GM19043 (cell line): ENCODE results near the gene HOXB2.
"Not testable (repeated sequence)": the region's sequence is repeated elsewhere in the genome, so short reads cannot be mapped to it uniquely, and the experiment has no call there.

Experiments
- ATAC-seq: cut with Tn5 transposase; IDR thresholded peaks from one replicate; pipeline ENCODE4 v1.9.1; 2021; ENCODE audit warnings: low read depth; ENCODE audit not compliant: unreplicated experiment

Gene HOXB2

GRCh38 chr17:48526608-48527546, 18.0 kb downstream of the HOXB2 start:
- ATAC-seq: no peak

DNA sequence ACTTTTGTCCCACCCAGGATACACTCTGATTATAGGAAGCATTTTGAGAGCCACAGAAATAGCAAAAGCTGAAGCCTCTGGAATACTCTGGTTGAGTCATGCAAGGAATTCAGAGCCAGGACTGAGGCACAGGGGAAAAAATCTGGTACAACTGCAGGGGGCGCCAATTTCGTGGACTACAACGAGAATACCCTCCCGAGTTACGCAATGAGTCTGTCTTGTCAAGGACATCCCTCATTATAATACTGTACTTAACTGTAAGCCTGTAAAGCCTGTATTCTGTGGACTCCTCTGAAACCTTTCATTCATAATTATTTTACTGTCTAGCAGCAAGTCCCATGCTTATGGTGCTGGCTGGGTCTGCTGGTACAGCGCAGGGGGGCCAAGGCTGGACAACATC, 21.9 kb downstream of the HOXB2 start:
- no peak for ATAC-seq

GRCh38 chr17:48522031-48522653, 22.8 kb downstream of the HOXB2 start:
- ATAC-seq: no peak

GRCh38 chr17:48520631-48521079, 24.3 kb downstream of the HOXB2 start:
- no peak for ATAC-seq

GRCh38 chr17:48519427-48519826, 25.5 kb downstream of the HOXB2 start:
- ATAC-seq: no peak

DNA sequence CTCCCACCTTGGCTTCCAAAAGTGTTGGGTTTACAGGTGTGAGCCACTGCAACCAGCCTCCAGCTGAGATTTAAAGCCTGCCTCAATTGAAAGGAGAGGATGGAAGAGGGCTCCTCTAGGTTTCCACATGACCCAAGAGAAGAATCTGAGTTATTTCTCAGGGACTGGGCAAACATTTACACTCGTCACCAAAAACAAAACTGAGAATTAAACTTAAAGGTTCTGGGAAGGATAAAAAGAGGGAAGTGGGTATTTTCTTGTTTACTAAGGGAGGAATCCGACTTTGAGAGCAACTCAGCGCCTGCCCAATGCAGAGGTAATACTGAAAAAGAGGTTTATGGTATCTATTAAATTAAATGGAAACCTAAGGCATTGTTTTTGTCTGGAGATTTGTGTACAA, 27.4 kb downstream of the HOXB2 start:
- no peak for ATAC-seq

DNA sequence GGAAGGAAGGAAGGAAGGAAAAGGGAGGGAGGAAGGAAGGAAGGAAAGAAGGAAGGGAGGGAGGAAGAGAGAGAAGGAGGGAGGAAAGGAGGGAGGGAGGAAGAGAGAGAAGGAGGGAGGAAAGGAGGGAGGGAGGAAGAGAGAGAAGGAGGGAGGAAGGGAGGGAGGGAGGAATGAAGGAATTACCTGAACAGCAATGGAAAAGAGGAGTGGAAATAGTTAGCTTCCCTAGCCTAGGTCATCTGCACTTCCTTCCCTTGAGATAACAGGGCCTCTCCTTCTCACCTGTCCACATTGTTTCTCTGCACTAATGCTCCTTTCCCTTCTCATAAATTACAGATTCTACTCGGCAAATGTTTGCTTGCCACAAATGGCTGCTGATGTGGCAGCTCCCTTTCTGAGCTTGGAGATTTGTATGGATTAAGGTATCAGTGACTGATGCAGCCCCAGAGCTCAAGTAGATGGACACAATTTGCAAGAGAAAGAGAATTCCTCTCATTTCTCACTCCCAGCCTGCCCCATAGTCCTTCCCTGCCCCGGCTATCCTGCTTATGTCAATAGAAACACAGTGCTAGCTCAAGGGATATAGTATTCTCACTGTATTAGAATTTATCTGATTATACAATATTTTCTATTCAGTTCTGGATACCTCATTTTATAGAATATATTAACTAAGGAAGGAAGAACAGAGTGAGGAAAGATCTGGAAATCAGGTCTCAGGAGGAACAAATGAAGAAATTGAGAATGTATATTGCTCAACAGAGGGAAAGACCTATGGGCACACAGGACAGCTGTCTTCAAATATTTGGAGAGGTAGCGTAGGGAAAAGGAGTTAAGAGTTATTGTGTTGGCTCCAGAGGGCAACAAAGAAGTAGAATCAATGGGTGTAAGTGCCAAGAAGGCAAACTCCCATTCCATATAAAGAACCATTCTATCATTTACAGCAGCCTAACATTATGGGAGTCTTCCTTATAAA, 28.7 kb downstream of the HOXB2 start:
- no peak for ATAC-seq

DNA sequence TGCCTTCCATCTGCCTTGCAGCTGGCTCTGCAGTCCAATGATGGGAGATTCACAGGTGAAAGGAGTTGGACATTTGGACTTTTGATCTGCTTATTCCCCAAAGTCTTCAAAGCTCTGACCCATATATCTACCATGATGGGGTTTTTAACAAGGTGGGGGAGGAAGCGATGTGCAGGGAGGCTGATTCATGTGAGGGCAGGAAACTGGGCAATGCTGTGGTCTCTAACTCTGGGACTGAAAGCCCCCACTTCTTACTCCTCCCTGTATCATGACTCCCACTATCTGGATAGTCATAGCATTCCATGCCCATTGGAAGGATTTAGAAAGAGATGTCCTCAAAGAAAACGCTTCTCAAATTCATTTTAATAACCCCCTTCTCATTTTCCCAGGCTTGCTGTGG, 30.4 kb downstream of the HOXB2 start:
- no peak for ATAC-seq

- no peak for ATAC-seq
Measured at GRCh38 chr17:48513666-48514455, 31.0 kb downstream of the HOXB2 start.

- no peak for ATAC-seq
Measured at GRCh38 chr17:48513097-48513496, 31.8 kb downstream of the HOXB2 start.

DNA sequence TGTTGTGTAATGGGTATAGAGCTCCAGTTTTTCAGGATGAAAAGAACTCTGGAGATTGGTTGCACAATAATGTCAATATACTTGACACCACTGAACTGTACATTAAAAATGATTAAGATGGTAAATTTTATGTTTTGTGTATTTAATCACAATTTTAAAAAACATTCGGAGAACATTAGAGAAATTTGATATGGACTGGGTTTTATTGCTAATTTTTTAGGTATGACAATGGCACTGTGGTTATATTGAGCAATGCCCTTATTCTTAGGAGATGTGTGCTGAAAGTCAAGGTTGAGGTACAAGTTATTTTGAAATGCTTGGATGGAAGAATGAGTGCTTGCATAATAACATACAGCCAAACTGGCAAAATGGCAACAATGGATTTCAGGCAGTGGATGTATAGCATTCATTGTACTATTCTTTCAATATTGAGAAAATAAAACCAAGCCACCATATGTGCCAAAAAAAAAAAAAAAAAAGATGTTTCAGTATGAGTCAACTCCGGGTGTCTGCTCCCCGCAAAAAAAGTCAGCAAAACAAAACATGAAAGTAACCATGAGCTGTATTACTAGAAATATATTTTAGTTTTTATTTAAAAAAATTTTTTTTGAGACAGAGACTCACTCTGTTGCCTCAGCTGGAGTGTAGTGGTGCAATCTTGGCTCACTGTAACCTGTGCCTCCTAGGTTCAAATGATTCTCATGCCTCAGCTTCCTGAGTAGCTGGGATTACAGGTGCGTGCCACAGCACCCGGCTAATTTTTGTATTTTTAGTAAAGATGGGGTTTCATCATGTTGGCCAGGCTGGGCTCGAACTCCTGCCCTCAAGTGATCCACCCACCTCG, 33.9 kb downstream of the HOXB2 start:
- ATAC-seq: no peak

GRCh38 chr17:48510381-48510760, 34.5 kb downstream of the HOXB2 start:
- ATAC-seq: no peak

GRCh38 chr17:48509708-48510107, 35.2 kb downstream of the HOXB2 start:
- ATAC-seq: not testable (repeated sequence)

DNA sequence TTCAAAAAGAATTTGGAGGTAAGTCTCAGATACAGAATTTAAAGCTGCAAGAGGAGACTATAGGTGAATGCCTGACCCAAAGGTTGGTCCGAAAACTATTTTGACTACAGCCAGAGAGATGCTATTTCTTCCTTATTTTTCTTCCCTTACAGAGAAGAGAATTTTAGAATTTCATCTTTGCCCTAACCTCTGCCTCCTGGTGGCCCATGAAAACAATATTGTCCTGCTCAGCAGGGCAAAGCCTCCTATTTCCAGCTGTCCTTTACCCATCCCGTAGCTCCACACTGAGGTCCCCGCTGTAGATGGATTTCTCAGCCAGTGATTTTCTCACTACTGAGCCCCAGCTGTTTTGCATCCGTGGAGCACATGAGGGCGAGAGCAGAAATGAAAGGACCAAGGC, 38.7 kb downstream of the HOXB2 start:
- no peak for ATAC-seq

DNA sequence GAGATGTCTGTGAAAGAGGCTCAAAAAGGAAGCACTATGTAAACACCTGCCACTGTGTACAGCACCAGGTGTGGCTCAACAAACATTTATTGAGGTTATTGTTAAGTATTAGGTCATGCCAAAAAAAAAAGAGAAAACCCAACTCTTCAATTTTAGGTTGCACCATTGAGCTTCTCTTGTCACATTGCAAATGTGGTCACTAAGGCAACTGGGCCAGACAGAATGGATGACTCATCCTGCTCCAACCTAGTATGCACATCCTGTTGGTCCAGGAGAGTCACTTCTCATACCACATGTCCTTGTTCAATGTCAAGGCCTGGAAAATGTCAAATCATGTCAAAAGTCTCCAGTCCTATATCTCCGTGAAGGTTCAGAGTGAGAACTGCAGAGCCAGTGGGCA, 39.1 kb downstream of the HOXB2 start:
- peak; percentile 71 for ATAC-seq

- no peak for ATAC-seq
Measured at GRCh38 chr17:48504953-48505352, 40.0 kb downstream of the HOXB2 start.

DNA sequence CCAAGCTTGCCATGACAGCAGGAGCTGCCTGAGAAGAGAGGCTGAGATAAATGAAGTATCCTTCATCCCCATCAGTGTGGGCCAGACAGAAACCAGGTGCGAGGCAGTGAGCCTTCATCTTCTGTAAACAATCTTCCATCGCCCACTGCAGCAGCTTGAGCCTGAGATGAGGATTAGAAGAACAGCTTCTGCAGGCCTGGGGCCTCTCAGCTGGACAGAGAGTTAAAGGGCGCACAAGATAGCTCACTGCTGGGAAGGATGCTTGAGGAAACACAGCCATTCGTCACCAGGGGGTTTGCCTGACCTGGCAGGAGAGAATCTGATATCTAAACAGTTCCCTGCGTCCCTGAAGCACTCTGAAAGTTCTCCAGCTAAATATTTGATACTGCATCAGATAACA, 41.2 kb downstream of the HOXB2 start:
- no peak for ATAC-seq

DNA sequence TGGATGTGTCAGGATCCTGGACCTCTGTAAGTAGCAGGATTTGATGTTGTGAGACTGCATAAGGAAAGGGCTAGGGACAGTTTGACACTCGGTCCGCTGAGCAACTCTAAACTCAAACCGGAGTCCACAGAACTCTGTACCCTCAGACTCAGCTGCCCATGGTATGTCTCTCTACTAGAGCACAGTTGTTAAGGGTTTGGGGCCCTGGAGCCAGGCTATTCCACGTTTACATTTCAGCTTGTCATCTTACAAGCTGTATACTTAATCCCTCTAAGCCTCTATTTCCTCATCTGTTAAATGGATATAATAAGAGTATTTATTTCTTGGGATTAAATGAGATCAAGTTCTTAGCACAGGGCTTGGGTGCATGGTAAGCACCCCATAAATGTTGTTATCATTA, 42.0 kb downstream of the HOXB2 start:
- no peak for ATAC-seq

DNA sequence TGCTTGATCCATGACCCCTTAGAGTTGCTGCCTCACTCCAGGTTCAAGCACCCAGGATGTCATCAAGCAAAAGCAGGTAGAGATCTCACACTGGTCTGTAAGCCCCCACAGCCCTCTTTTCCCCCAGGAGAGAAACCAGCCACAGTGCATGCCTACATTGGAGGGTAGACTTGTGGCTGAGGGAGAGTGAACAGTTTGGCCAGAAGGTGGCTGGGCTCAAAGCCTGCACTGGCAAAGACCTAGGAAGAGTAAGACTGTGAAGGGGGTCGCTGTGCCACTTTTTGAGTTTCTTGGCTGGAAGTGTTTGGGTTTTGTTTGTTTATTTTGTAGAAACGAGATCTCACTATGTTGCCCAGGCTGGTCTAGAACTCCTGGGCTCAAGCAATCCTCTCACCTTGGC, 42.6 kb downstream of the HOXB2 start:
- no peak for ATAC-seq
